ENCODE data around the gene REEP2.
"Not testable (repeated sequence)": the region's sequence is repeated elsewhere in the genome, so short reads cannot be mapped to it uniquely, and the experiment has no call there.

Gene REEP2

GRCh38 chr5:138466125-138466899 is 27.5 kb downstream of the REEP2 start:
- DNase-seq = no peak

- no peak for DNase-seq
These were observed 28.2 kb downstream of the REEP2 start for GRCh38 chr5:138466900-138467710.

GRCh38 chr5:138467711-138468132 is 28.9 kb downstream of the REEP2 start:
- DNase-seq = no peak

- DNase-seq = no peak
These were observed 29.5 kb downstream of the REEP2 start for GRCh38 chr5:138468133-138468965.

- no peak for DNase-seq
These were observed 30.2 kb downstream of the REEP2 start for GRCh38 chr5:138468966-138469539.

- DNase-seq = no peak
These were observed 30.9 kb downstream of the REEP2 start for GRCh38 chr5:138469540-138470321.

- no peak for DNase-seq
These were observed 31.6 kb downstream of the REEP2 start for GRCh38 chr5:138470322-138471051.

- no peak for DNase-seq
These were observed 32.1 kb downstream of the REEP2 start for GRCh38 chr5:138471052-138471361.

- DNase-seq = no peak
These were observed 33.5 kb downstream of the REEP2 start for GRCh38 chr5:138472353-138472752.

- not testable (repeated sequence) for DNase-seq
These were observed 34.3 kb downstream of the REEP2 start for GRCh38 chr5:138473151-138473550.

- no peak for DNase-seq
These were observed 38.1 kb downstream of the REEP2 start for GRCh38 chr5:138476918-138477317.

GRCh38 chr5:138482638-138483037 is 43.8 kb downstream of the REEP2 start:
- no peak for DNase-seq

- no peak for DNase-seq
These were observed 49.7 kb downstream of the REEP2 start for GRCh38 chr5:138488481-138488945.

GRCh38 chr5:138489683-138490061 is 50.8 kb downstream of the REEP2 start:
- DNase-seq = no peak

GRCh38 chr5:138490648-138491283 is 51.9 kb downstream of the REEP2 start:
- DNase-seq = no peak

- DNase-seq = no peak
These were observed 52.4 kb downstream of the REEP2 start for GRCh38 chr5:138491284-138491648.

GRCh38 chr5:138491669-138492559 is 53.1 kb downstream of the REEP2 start:
- DNase-seq = peak; percentile 59

- DNase-seq = no peak
These were observed 53.7 kb downstream of the REEP2 start for GRCh38 chr5:138492560-138493045.

GRCh38 chr5:138495351-138495750 is 56.5 kb downstream of the REEP2 start:
- no peak for DNase-seq
